OCI-LY7 (cell line): ENCODE results near the gene SEMA4D. TPM values are rescaled to one million over a fixed set of nuclear protein-coding genes. Genes with fewer than 3 reads are reported as not detected.

Source experiments
- BruUV-seq: library from RNA; stranded (reverse); fragments of 400-500 nt; replicated peaks from 2 replicates; lab custom pipeline; 2021; lab: Mats Ljungman, UMichigan
- CTCF ChIA-PET: fragments of 300-600 bp; sonication (Branson Sonifier 250); formaldehyde crosslinking; loops from one replicate; lab custom pipeline; 2022; ENCODE audit warnings: antibody characterized with exemption; ENCODE audit not compliant: unreplicated experiment; lab: Charles Lee
- POLR2A ChIA-PET: fragments of 300-600 bp; sonication (Branson Sonifier 250); formaldehyde crosslinking; loops from one replicate; lab custom pipeline; 2022; ENCODE audit warnings: antibody characterized with exemption; lab: Charles Lee
- DNase-seq: peaks from one replicate; pipeline ENCODE4 v3.0.0-alpha.2; 2015; ENCODE audit warnings: low spot score
- H2AFZ ChIP-seq: fragments of 200-600 bp; sonication (generic), shearing (Covaris generic); 2 replicates; pipeline ENCODE4 v1.6.1; 2014; ENCODE audit warnings: mild to moderate bottlenecking, antibody characterized with exemption, low read length, moderate library complexity
- H3K27ac ChIP-seq: fragments of 200-600 bp; sonication (generic); 2 replicates; pipeline ENCODE4 v1.5.1; 2014; ENCODE audit warnings: mixed run types, low read depth, mild to moderate bottlenecking, moderate library complexity, low read length, inconsistent platforms; ENCODE audit not compliant: poor library complexity, severe bottlenecking
- H3K36me3 ChIP-seq: fragments of 200-600 bp; sonication (generic); 2 replicates; pipeline ENCODE4 v1.6.1; 2014; ENCODE audit warnings: mild to moderate bottlenecking, antibody characterized with exemption, low read length, moderate library complexity, mixed read lengths; ENCODE audit not compliant: insufficient read depth
- H3K4me1 ChIP-seq: fragments of 200-600 bp; sonication (generic); 2 replicates; pipeline ENCODE4 v1.5.1; 2014; ENCODE audit warnings: mild to moderate bottlenecking, low read length; ENCODE audit not compliant: insufficient read depth, poor library complexity, severe bottlenecking
- H3K4me2 ChIP-seq: fragments of 200-600 bp; sonication (generic); 2 replicates; pipeline ENCODE4 v1.6.1; 2014; ENCODE audit warnings: mild to moderate bottlenecking, low read length
- H3K4me3 ChIP-seq: fragments of 200-600 bp; sonication (generic); 2 replicates; pipeline ENCODE4 v1.5.1; 2014; ENCODE audit warnings: mild to moderate bottlenecking, low read depth, low read length; ENCODE audit not compliant: poor library complexity, severe bottlenecking
- H3K79me2 ChIP-seq: fragments of 200-600 bp; sonication (generic); 2 replicates; pipeline ENCODE4 v1.6.1; 2016; ENCODE audit warnings: low read depth, mild to moderate bottlenecking, low read length, moderate library complexity, mixed read lengths; ENCODE audit not compliant: insufficient read depth
- H3K9me2 ChIP-seq: fragments of 200-600 bp; sonication (generic); 2 replicates; pipeline ENCODE4 v1.6.1; 2016; ENCODE audit warnings: mild to moderate bottlenecking, low read length, mixed read lengths; ENCODE audit not compliant: insufficient read depth
- H3K9me3 ChIP-seq: fragments of 200-600 bp; sonication (generic); 2 replicates; pipeline ENCODE4 v1.6.1; 2014; ENCODE audit warnings: mild to moderate bottlenecking, mixed run types, low read length, mixed read lengths
- H4K20me1 ChIP-seq: fragments of 200-600 bp; sonication (generic); 2 replicates; pipeline ENCODE4 v1.6.1; 2014; ENCODE audit warnings: mild to moderate bottlenecking, antibody characterized with exemption, low read length, moderate library complexity, mixed read lengths; ENCODE audit not compliant: insufficient read depth
- EZH2phosphoT487 ChIP-seq: fragments of 200-600 bp; sonication (generic); IDR thresholded peaks from 2 replicates; pipeline ENCODE4 v1.6.1; 2018; ENCODE audit warnings: low read depth, borderline replicate concordance, mild to moderate bottlenecking, mixed run types, antibody characterized with exemption, low read length, moderate library complexity, mixed read lengths
- intact Hi-C: fragments of 100-400 bp; cut with micrococcal nuclease; formaldehyde crosslinking; loops from one replicate; pipeline ENCODE4 v1.10.0; 2022; ENCODE audit not compliant: unreplicated experiment
- total RNA-seq, 2 experiments: library from RNA; depleted of rRNA in 1 of 2; stranded (reverse); fragments of >200 nt in 1 of 2; shearing (Covaris generic) in 1 of 2; gene quantifications; 2 replicates each; pipeline ENCODE4 v1.2.3, GENCODE V29; 2014 to 2022
- TF ChIP-seq, protein P1 (sequence below): fragments of 200-600 bp; sonication (generic); conservative IDR thresholded peaks from 2 replicates; pipeline ENCODE4 v1.5.1; 2014; ENCODE audit warnings: mild to moderate bottlenecking, antibody characterized with exemption, low read length, moderate library complexity, mixed read lengths

SEMA4D gene
- total RNA-seq, 2 experiments from 2014 or later: 28.5 to 60.5 TPM

- peaks cover 56% of the 10 kb centered on the region for H3K36me3 ChIP-seq
Observed at GRCh38 chr9:89390578-89391116, 107.3 kb downstream of the SEMA4D start.

DNA sequence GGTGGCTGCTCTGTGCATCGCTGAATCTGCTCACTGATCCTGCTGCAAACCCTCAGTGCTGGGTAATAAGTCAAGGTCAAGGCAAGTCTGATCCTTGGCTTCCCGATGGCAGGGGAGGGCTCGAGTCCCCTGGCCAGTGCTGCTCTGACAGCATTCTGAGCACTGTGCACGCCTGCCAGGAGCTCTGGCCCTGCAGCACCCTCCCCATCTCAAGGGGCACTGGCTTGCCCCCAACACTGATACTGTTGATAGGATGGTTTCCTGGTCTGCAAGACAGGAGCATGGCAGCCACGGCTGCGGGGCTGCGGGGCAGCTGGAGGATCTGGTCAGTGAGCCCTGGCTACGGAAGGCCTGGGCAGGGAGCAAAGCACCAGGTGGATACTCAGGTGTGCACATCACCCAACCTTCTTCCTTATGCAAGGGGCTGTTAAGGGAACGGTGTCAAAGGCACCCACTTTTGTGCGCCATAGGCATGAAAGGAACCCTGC lies 107.8 kb downstream of the SEMA4D start:
- H3K9me2 ChIP-seq: no peaks in the 10 kb centered on the region
- ChIA-PET CTCF (no interaction called here), POLR2A (no interaction called here)
- no peak overlapping the region for H3K4me2 ChIP-seq
- H3K79me2 ChIP-seq: no peaks in the 10 kb centered on the region
- intact Hi-C loops: no loop called here
- peaks cover 56% of the 10 kb centered on the region for H3K36me3 ChIP-seq
- TF ChIP-seq EZH2phosphoT487: no peak
- TF ChIP-seq, protein P1, sequence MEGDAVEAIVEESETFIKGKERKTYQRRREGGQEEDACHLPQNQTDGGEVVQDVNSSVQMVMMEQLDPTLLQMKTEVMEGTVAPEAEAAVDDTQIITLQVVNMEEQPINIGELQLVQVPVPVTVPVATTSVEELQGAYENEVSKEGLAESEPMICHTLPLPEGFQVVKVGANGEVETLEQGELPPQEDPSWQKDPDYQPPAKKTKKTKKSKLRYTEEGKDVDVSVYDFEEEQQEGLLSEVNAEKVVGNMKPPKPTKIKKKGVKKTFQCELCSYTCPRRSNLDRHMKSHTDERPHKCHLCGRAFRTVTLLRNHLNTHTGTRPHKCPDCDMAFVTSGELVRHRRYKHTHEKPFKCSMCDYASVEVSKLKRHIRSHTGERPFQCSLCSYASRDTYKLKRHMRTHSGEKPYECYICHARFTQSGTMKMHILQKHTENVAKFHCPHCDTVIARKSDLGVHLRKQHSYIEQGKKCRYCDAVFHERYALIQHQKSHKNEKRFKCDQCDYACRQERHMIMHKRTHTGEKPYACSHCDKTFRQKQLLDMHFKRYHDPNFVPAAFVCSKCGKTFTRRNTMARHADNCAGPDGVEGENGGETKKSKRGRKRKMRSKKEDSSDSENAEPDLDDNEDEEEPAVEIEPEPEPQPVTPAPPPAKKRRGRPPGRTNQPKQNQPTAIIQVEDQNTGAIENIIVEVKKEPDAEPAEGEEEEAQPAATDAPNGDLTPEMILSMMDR: no peak
- H3K9me3 ChIP-seq: no peaks in the 10 kb centered on the region
- no TSS peak for BruUV-seq
- H2AFZ ChIP-seq: no peak overlapping the region
- H3K4me1 ChIP-seq: no peaks in the 10 kb centered on the region
- H3K27ac ChIP-seq: no peak overlapping the region
- H3K4me3 ChIP-seq: no peak overlapping the region
- no peaks in the 10 kb centered on the region for H4K20me1 ChIP-seq
- DNase-seq: no peak

More at GRCh38 chr9:89390578-89391116, 107.3 kb downstream of the SEMA4D start:
- ChIA-PET POLR2A (no interaction called here), CTCF (no interaction called here)
- no peak for TF ChIP-seq EZH2phosphoT487
- TF ChIP-seq, protein P1: no peak
- no TSS peak for BruUV-seq
- Histone ChIP-seq H3K9me2 (no peaks in the 10 kb centered on the region), H3K4me3 (no peak overlapping the region), H2AFZ (no peak overlapping the region), H3K4me1 (no peaks in the 10 kb centered on the region), H3K27ac (no peak overlapping the region), H4K20me1 (no peaks in the 10 kb centered on the region), H3K4me2 (no peak overlapping the region), H3K9me3 (no peaks in the 10 kb centered on the region), H3K79me2 (no peaks in the 10 kb centered on the region)
- intact Hi-C loops: no loop called here
- DNase-seq: no peak

DNA sequence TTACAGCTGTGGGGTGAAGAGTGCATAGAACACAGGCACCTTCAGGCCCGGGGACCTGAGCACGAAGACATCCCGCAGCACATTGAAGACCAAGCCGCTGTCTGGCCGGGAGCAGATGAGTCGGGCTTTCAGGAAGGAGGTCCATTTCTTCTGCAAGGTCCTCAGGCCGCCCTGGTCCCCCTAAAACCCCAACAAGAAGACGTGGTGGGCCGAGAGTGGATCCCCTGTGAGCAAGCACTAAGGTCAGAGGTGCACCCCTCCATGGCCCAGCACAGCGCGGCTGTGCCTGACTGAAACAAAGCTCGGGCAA lies 109.1 kb downstream of the SEMA4D start:
- no peaks in the 10 kb centered on the region for H4K20me1 ChIP-seq
- intact Hi-C loops: no loop called here
- ChIA-PET CTCF (no interaction called here), POLR2A (no interaction called here)
- TF ChIP-seq, protein P1: no peak
- no peak for TF ChIP-seq EZH2phosphoT487
- no TSS peak for BruUV-seq
- peaks cover 56% of the 10 kb centered on the region for H3K36me3 ChIP-seq
- H3K4me3 ChIP-seq: no peak overlapping the region
- H2AFZ ChIP-seq: no peak overlapping the region
- H3K79me2 ChIP-seq: no peaks in the 10 kb centered on the region
- no peak overlapping the region for H3K4me2 ChIP-seq
- DNase-seq: no peak
- H3K27ac ChIP-seq: no peak overlapping the region
- H3K9me3 ChIP-seq: no peaks in the 10 kb centered on the region
- no peaks in the 10 kb centered on the region for H3K9me2 ChIP-seq
- no peaks in the 10 kb centered on the region for H3K4me1 ChIP-seq
